ENCODE results near the gene GALT. TPM values are rescaled to one million over a fixed set of nuclear protein-coding genes. Genes with fewer than 3 reads are reported as not detected.

GALT gene
- total and polyA plus RNA-seq, 7 experiments from 2014 or later, result 57.6 to 217 (median 158) TPM

DNA sequence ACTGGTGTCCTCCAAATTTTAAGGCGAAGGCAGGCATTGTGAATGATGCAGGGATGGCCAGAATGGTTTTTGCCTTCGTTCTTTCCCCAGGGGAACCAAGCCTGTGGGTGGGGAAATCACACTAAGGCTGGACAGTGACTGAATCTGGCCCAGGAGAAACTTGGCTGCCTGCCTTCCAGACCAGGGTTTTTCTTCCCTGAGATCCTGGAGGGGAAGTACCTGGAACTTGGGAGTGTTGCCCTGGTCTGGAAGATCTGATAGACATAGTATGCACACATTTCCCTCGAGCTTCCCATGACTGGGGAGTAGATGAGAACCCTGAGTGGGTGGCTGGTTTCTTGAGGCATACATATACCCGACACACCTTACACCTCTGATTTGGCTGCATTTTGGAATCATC is 4.8 kb downstream of the GALT start:
- H3K27ac Mint-ChIP-seq, result peak overlapping the region in 6 of 9 donors; percentile 6 to 85 (median 74)
- H3K4me1 Mint-ChIP-seq, result peaks cover 38 to 67% (median 53%) of the 10 kb centered on the region in 7 donors
- H3K36me3 Mint-ChIP-seq, result peaks cover 6 to 27% (median 9%) of the 10 kb centered on the region in 5 donors
- Histone ChIP-seq H3K36me3 (ENCODE audit: control insufficient read depth in 2 of 3, insufficient read depth in 3 of 3, low read length in 3 of 3) (peaks cover 13 to 42% (median 15%) of the 10 kb centered on the region in 3 experiments), H3K27ac (ENCODE audit: low read depth, low read length) (peak overlapping the region; percentile 24), H3K4me1 (ENCODE audit: control insufficient read depth in 2 of 2, insufficient read depth in 2 of 2, low read length in 2 of 2) (peaks cover 19 to 33% of the 10 kb centered on the region in 2 donors), H3K4me3 (ENCODE audit: low read length) (no peak overlapping the region), H3K27me3 (ENCODE audit: control insufficient read depth in 2 of 2, insufficient read depth in 2 of 2, low read length in 2 of 2) (no peaks in the 10 kb centered on the region), H3K9me3 (ENCODE audit: control insufficient read depth in 2 of 3, low read length in 3 of 3) (no peaks in the 10 kb centered on the region)
- ChIA-PET CTCF (interaction anchor here (1.7 to 7.2 kb wide), 2 partner anchors 12 to 17 kb away, joined by 3 to 50 read pairs; partner anchors contain the start of gene CCL27), POLR2A (interaction anchor here (2.3 to 5.9 kb wide), 2 partner anchors 11 to 13 kb away, joined by 11 to 79 read pairs; partner anchors contain the start of genes CCL27 and SIGMAR1)
- no peak for ATAC-seq
- no peak for DNase-seq
- no peaks in the 10 kb centered on the region for H3K27me3 Mint-ChIP-seq
- H3K9me3 Mint-ChIP-seq, result no peaks in the 10 kb centered on the region
- H3K4me3 Mint-ChIP-seq, result no peak overlapping the region
- intact Hi-C loops (cut with micrococcal nuclease), result no loop called here

DNA sequence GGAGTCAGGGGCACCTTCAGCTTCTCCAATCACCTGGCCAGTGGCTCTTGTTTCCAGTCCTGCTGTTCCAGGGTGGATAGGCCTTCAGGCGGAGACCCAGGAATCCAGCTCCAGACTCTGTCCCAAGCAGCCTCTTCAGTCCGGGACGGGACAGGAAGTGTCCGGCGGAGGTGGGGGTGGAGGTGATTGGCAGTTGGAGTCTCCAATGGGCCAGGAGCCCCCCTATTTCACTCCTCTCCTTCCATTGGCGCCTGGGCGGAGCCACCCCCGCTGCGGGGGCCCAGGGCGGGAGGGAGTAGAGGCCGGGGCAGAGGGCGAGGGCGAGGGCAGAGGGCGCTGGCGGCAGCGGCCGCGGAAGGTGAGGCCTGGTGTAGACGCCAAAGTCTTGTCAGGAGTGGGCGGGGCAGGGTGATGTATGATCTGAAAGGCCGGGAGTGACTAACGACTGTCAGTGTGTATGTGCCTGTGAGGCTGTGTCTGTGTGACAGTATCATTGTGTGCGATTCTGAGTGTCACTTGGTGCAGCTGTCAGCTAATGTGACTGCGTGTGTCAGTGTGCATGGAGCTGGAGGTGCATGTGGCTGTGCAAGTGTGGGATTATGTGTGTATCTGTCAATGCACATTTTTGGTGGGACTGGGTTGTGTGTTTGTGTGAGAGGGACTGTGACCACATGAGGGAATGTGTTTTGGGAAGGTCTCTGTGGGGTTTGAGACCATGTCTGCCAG is 5.6 kb downstream of the GALT start, which contains the start of gene IL11RA:
Gene IL11RA (plus strand): TSS at position 310 of the 726 bp plus-strand sequence. CDS start 3,033 bp downstream, outside the sequence.
- Mint-ChIP-seq H3K27me3 (no peaks in the 10 kb centered on the region), H3K4me1 (peaks cover 38 to 61% (median 48%) of the 10 kb centered on the region in 7 donors), H3K36me3 (peaks cover 6 to 27% (median 9%) of the 10 kb centered on the region in 5 donors), H3K27ac (peak within 1 kb of the TSS in 8 of 9 donors; percentile 52 to 87 (median 80)), H3K9me3 (no peaks in the 10 kb centered on the region), H3K4me3 (peak within 1 kb of the TSS in 7 of 10 donors; percentile 1 to 65 (median 22))
- H3K27ac ChIP-seq (ENCODE audit: low read depth, low read length), result peak within 1 kb of the TSS; percentile 24
- no peaks in the 10 kb centered on the region for H3K27me3 ChIP-seq (ENCODE audit: control insufficient read depth in 2 of 2, insufficient read depth in 2 of 2, low read length in 2 of 2)
- peaks cover 19 to 33% of the 10 kb centered on the region in 2 donors for H3K4me1 ChIP-seq (ENCODE audit: control insufficient read depth in 2 of 2, insufficient read depth in 2 of 2, low read length in 2 of 2)
- H3K36me3 ChIP-seq (ENCODE audit: control insufficient read depth in 2 of 3, insufficient read depth in 3 of 3, low read length in 3 of 3), result peaks cover 13 to 37% (median 15%) of the 10 kb centered on the region in 3 experiments
- POLR2A ChIA-PET, result interaction anchor here (1.2 to 2.3 kb wide), 2 partner anchors 10 to 14 kb away, joined by 5 to 11 read pairs; partner anchors contain the start of gene SIGMAR1
- intact Hi-C loops (cut with micrococcal nuclease), result no loop called here
- ATAC-seq (peak; percentile 74), DNase-seq (peak in 1 of 9 donors; percentile 31)
- H3K4me3 ChIP-seq (ENCODE audit: low read length), result no peak within 1 kb of the TSS
- H3K9me3 ChIP-seq (ENCODE audit: control insufficient read depth in 2 of 3, low read length in 3 of 3), result no peaks in the 10 kb centered on the region
- CTCF ChIA-PET, result interaction anchor here (1.4 kb wide), 1 partner anchor 9 kb away, joined by 3 read pairs; no protein-coding TSS in a partner anchor

DNA sequence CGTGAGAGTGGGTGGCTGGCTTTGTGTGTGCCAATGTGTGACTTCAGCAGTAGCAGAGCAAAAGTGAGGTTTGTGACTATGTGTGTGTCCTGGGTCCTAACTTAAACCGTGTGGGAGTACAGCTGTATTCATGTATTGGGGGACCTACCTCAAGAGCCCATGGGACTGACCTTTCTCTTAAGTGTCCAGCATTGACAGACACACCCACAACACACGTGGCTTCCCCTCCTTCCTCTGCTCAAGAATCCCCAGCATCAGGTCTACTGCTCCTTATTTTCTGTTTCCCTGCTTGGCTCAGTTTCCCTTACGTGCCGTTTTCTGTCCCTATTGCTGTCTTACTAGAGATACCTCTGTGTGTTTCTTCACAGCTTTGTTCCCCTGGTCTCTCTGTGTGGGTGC is 6.1 kb downstream of the GALT start:
- Mint-ChIP-seq H3K4me1 (peaks cover 33 to 55% (median 42%) of the 10 kb centered on the region in 7 donors), H3K27me3 (no peaks in the 10 kb centered on the region), H3K36me3 (peaks cover 6 to 27% (median 9%) of the 10 kb centered on the region in 5 donors), H3K27ac (peak overlapping the region in 8 of 9 donors; percentile 26 to 87 (median 80)), H3K9me3 (no peaks in the 10 kb centered on the region), H3K4me3 (peak overlapping the region in 2 of 10 donors; percentile 3 to 65)
- ATAC-seq (no peak), DNase-seq (no peak)
- Histone ChIP-seq H3K4me3 (ENCODE audit: low read length) (no peak overlapping the region), H3K27ac (ENCODE audit: low read depth, low read length) (peak overlapping the region; percentile 24), H3K27me3 (ENCODE audit: control insufficient read depth in 2 of 2, insufficient read depth in 2 of 2, low read length in 2 of 2) (no peaks in the 10 kb centered on the region), H3K9me3 (ENCODE audit: control insufficient read depth in 2 of 3, low read length in 3 of 3) (no peaks in the 10 kb centered on the region), H3K36me3 (ENCODE audit: control insufficient read depth in 2 of 3, insufficient read depth in 3 of 3, low read length in 3 of 3) (peaks cover 13 to 37% (median 15%) of the 10 kb centered on the region in 3 experiments), H3K4me1 (ENCODE audit: control insufficient read depth in 2 of 2, insufficient read depth in 2 of 2, low read length in 2 of 2) (peaks cover 13 to 28% of the 10 kb centered on the region in 2 donors)
- ChIA-PET POLR2A (interaction anchor here (1.2 to 2.3 kb wide), 2 partner anchors 9 to 14 kb away, joined by 5 to 11 read pairs; partner anchors contain the start of gene SIGMAR1), CTCF (interaction anchor here (1.4 kb wide), 1 partner anchor 9 kb away, joined by 3 read pairs; no protein-coding TSS in a partner anchor)
- intact Hi-C loops (cut with micrococcal nuclease), result no loop called here

DNA sequence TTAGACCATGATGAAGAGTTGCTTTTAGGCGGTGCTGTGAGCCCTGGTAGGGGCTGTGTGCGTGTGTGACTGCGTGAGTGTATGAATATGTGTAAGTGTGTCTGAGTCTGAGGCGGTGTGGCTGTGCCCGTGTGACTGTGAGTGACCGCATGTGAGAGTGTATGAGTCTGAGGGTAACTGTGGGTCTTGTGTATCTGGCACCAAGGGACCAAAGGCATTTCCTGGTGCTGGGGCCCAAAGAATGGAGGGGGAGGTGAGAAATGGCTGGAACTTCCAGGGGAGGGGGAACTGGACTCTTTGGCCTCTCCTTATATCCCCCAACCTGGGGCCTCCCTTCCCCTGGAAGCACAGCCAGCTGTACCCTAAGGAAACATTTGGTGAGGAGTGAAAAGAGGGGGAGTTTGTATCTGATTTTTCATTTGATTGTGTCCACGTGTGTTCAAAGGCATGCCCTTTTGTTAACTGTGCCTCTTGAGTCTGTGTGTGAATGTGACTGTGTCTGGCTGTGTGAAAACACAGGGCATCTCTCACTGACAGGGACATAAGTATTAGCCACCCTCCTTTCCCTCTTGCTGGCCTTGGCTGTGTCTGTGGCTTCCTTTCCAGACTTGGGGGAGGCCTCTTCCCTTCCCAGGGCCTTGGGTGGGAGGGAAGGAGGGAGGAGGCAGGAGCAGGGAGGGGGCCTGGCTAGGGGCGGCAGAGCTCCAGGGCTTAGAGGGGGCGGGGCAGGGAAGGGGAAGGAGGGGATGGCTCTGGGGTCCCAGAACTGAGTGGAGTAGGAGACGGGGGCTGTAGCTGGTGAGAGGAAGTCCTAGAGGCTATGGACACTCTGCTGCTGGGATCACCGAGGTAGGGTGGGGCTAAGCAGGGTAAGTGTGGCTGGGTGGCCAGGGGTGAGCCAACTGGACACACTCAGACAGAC is 6.9 kb downstream of the GALT start:
- intact Hi-C loops (cut with micrococcal nuclease), result no loop called here
- H3K9me3 Mint-ChIP-seq, result no peaks in the 10 kb centered on the region
- H3K4me3 ChIP-seq (ENCODE audit: low read length), result no peak overlapping the region
- peak overlapping the region in 1 of 10 donors; percentile 50 for H3K4me3 Mint-ChIP-seq
- H3K9me3 ChIP-seq (ENCODE audit: control insufficient read depth in 2 of 3, low read length in 3 of 3), result no peaks in the 10 kb centered on the region
- CTCF ChIA-PET, result interaction anchor here (1.4 kb wide), 1 partner anchor 8 kb away, joined by 3 read pairs; no protein-coding TSS in a partner anchor
- peaks cover 5 to 20% of the 10 kb centered on the region in 2 donors for H3K4me1 ChIP-seq (ENCODE audit: control insufficient read depth in 2 of 2, insufficient read depth in 2 of 2, low read length in 2 of 2)
- H3K36me3 Mint-ChIP-seq, result peaks cover 6 to 19% (median 7%) of the 10 kb centered on the region in 5 donors
- no peak for DNase-seq
- H3K27me3 ChIP-seq (ENCODE audit: control insufficient read depth in 2 of 2, insufficient read depth in 2 of 2, low read length in 2 of 2), result no peaks in the 10 kb centered on the region
- H3K27ac Mint-ChIP-seq, result peak overlapping the region in 7 of 9 donors; percentile 36 to 87 (median 73)
- POLR2A ChIA-PET, result interaction anchor here (1.2 to 2.3 kb wide), 3 partner anchors 8 to 418 kb away, joined by 3 to 11 read pairs (median 5); partner anchors contain the start of gene SIGMAR1
- no peak for ATAC-seq
- peaks cover 25 to 47% (median 34%) of the 10 kb centered on the region in 7 donors for H3K4me1 Mint-ChIP-seq
- peaks cover 12 to 34% (median 15%) of the 10 kb centered on the region in 3 experiments for H3K36me3 ChIP-seq (ENCODE audit: control insufficient read depth in 2 of 3, insufficient read depth in 3 of 3, low read length in 3 of 3)
- H3K27ac ChIP-seq (ENCODE audit: low read depth, low read length), result no peak overlapping the region
- H3K27me3 Mint-ChIP-seq, result no peaks in the 10 kb centered on the region

DNA sequence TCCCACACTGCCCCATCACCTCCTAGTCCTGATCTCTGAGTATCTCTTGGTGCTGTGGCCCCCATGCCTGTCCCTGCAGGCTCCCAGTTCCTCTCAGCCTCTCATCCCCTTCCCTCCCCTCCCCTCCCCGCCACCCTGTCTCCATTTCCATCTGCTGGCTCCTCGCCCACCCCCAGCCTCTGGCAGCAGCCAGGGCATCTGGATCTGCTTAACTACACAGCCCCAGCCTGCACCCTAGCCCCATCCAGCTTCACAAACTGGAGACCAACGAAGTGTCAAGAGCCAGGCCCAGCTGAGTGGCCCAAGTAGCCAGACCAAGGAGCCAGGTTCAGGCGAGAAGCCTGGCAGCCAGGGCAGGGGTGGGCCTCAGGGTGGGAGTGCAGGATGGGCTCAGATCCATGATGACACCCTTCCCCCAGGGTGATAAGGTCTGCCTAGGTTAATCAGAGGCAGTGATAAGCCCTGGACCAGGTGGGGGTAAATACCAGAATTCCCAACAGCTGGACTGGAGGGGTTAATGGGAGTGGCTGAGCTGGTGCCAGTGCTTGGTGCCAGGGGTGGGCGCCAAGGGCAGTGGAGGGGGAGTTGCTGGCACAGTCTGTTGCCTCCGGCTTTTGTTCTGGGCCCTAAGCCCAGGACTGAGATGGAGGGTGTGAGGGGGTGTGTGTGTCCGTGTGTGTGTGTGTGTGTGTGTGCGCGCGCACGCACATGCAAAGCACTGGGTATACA is 8.0 kb downstream of the GALT start:
- Histone ChIP-seq H3K27me3 (ENCODE audit: control insufficient read depth in 2 of 2, insufficient read depth in 2 of 2, low read length in 2 of 2) (no peaks in the 10 kb centered on the region), H3K4me1 (ENCODE audit: control insufficient read depth in 2 of 2, insufficient read depth in 2 of 2, low read length in 2 of 2) (peaks cover 0 to 13% of the 10 kb centered on the region in 2 donors), H3K27ac (ENCODE audit: low read depth, low read length) (no peak overlapping the region), H3K9me3 (ENCODE audit: control insufficient read depth in 2 of 3, low read length in 3 of 3) (no peaks in the 10 kb centered on the region), H3K4me3 (ENCODE audit: low read length) (no peak overlapping the region), H3K36me3 (ENCODE audit: control insufficient read depth in 2 of 3, insufficient read depth in 3 of 3, low read length in 3 of 3) (peaks cover 1 to 23% (median 4%) of the 10 kb centered on the region in 3 experiments)
- no peaks in the 10 kb centered on the region for H3K9me3 Mint-ChIP-seq
- DNase-seq (no peak), ATAC-seq (no peak)
- peaks cover 19 to 38% (median 26%) of the 10 kb centered on the region in 7 donors for H3K4me1 Mint-ChIP-seq
- peak overlapping the region in 6 of 9 donors; percentile 10 to 57 (median 50) for H3K27ac Mint-ChIP-seq
- no peak overlapping the region for H3K4me3 Mint-ChIP-seq
- ChIA-PET POLR2A (interaction anchor here (1.3 to 1.9 kb wide), 2 partner anchors 8 to 417 kb away, joined by 3 to 7 read pairs; partner anchors contain the start of gene GALT), CTCF (no interaction called here)
- peaks cover under 1 to 15% (median 4%) of the 10 kb centered on the region in 5 donors for H3K36me3 Mint-ChIP-seq
- intact Hi-C loops (cut with micrococcal nuclease), result no loop called here
- H3K27me3 Mint-ChIP-seq, result no peaks in the 10 kb centered on the region

Measured in naive thymus-derived CD4-positive, alpha-beta T cell (primary cell).